GM21576 (cell line): ENCODE results near the gene METTL21C.

Source experiments
- ATAC-seq: cut with Tn5 transposase; IDR thresholded peaks from one replicate; pipeline ENCODE4 v1.9.1; 2021; ENCODE audit warnings: mild to moderate bottlenecking, moderate library complexity; ENCODE audit not compliant: unreplicated experiment

Gene METTL21C

DNA sequence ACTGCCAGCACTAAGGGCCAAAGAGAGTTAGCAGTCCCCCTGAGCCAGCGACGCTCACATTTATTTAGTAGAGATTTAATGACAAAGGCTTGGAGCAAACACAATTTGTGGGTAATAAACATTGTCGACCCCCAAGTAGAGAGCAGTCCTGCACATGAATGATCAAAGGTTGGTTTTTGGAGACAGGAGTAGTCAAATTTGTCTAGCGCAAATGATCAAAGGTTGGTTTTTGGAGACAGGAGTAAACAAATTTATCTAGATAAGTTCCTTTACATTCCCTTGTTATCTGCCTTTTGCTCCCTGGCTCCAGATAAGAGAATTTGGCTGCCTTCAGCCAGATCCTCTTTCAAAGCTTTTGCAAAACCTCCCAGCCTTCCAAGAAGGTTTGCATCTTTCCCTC lies 26.9 kb downstream of the METTL21C start:
- ATAC-seq = no peak

GRCh38 chr13:102667023-102667422 lies 27.8 kb downstream of the METTL21C start:
- no peak for ATAC-seq

DNA sequence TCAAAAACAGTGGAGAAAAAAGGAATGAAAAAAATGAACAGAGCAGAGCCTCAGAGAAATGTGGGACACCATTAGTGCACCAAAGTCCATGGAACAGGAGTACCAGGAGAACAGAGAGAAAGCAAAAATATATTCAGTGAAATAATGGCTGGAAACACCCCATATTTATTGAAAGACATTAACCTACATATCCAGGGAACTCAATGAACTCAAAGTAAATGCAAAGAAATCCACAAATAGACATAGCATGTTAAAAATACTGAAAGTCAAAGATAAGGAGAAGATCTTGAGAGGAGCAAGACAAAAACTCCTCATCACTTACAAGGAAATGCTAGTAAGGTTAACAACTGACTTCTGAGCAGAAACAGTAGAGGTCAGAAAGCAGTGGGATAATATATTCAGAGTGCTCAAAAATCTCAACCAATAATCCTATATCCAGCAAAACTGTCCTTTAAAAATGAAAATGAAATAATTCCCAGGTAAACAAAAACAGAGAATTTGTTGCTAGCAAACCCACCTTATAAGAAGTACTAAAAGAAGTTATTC lies 35.6 kb downstream of the METTL21C start:
- no peak for ATAC-seq

- no peak for ATAC-seq
These were observed 36.2 kb downstream of the METTL21C start for GRCh38 chr13:102658660-102659059.

- no peak for ATAC-seq
These were observed 37.2 kb downstream of the METTL21C start for GRCh38 chr13:102657630-102658029.

GRCh38 chr13:102654756-102655155 lies 40.1 kb downstream of the METTL21C start:
- no peak for ATAC-seq

GRCh38 chr13:102651892-102652291 lies 43.0 kb downstream of the METTL21C start:
- no peak for ATAC-seq

DNA sequence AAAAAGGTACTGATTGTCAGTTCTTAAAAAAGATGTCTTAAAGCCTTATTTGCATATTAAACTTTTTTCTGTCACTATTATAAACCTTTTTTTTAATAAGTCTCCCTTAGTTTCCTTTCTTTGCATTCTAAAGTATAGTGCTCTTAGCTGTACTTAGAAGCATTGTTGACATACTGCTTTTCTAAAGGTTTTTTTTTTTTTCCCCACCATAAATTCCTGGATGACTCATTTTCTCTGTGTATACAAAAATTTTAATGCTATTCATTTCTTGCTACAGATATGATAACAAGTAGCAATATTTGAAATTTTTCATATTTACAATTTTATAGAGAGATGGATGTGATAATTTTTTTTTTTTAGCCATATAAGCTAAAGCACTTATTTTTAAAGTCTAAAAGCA lies 43.5 kb downstream of the METTL21C start:
- no peak for ATAC-seq

DNA sequence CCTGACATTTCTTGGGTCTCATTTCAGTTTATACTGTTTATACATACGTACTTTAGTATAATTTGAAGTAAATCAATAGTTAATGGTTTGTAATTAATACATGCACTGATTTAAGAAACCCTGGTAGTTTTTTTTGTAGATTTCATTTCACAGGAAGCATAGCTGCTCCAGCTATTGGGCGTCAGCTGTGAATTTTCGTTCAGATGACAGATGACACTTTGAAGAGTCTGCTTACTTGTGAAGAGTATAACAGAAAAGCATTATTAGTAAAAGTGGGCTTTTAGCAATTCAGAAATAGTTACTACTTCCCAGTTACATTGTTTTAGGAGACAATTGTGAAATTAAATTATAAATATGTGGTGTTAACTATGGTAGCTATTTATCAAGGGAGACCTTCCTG lies 44.4 kb downstream of the METTL21C start:
- ATAC-seq = no peak

DNA sequence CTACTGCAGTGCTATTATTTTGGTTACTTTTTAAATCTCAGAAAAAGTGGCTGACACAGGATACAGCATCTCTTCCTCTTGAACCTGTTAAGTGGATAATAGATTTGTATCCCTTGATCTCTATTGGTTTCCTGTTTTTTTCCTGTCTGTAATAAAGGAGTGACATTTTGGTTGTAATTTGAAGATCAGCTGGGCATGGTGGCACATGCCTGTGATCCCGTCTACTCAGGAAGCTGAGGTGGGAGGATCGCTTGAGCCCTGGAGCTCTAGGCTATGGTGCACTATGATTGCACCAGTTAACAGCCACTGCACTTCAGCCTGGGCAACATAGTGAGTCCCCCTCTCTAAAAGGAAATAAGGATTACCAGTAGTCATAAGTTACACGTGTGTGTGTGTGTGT lies 46.8 kb downstream of the METTL21C start:
- no peak for ATAC-seq

GRCh38 chr13:102645701-102646100 lies 49.1 kb downstream of the METTL21C start:
- ATAC-seq = no peak

- ATAC-seq = no peak
These were observed 51.2 kb downstream of the METTL21C start for GRCh38 chr13:102643656-102644055.

- ATAC-seq = no peak
These were observed 52.4 kb downstream of the METTL21C start for GRCh38 chr13:102642475-102642874.

- ATAC-seq = no peak
These were observed 52.8 kb downstream of the METTL21C start for GRCh38 chr13:102642029-102642428.

- ATAC-seq = no peak
These were observed 56.1 kb downstream of the METTL21C start for GRCh38 chr13:102638741-102639140.
